GM12878 (cell line): ENCODE data around the gene TRIM71. TPM values are rescaled to one million over a fixed set of nuclear protein-coding genes. Genes with fewer than 3 reads are reported as not detected.

Source experiments
- ATAC-seq: fragments of 200-7000 bp; cut with Tn5 transposase; 3 replicates; pipeline ENCODE4 v1.9.1; 2020; ENCODE audit warnings: mild to moderate bottlenecking, moderate library complexity
- BruUV-seq: library from RNA; stranded (reverse); fragments of 400-500 nt; replicated peaks from 2 replicates; lab custom pipeline; 2021; lab: Mats Ljungman, UMichigan
- CTCF ChIA-PET: fragments of 300-600 bp; sonication (Branson Sonifier 250); formaldehyde crosslinking; extraction: SDS; loops from one replicate; lab custom pipeline; 2021; ENCODE audit warnings: inconsistent platforms; lab: Yijun Ruan, JAX
- POLR2A ChIA-PET: fragments of 350-600 bp; formaldehyde crosslinking; extraction: SDS; loops from one replicate; lab custom pipeline; 2021; ENCODE audit warnings: inconsistent platforms; lab: Charles Lee
- RAD21 ChIA-PET: fragments of 300-600 bp; sonication (Branson Sonifier 250); formaldehyde crosslinking; loops from one replicate; lab custom pipeline; 2023; ENCODE audit warnings: antibody characterized with exemption; ENCODE audit not compliant: unreplicated experiment; lab: Charles Lee
- SMC1A ChIA-PET: fragments of 300-600 bp; sonication (Branson Sonifier 250); formaldehyde crosslinking; loops from one replicate; lab custom pipeline; 2023; ENCODE audit not compliant: unreplicated experiment, uncharacterized antibody; lab: Charles Lee
- DNase-seq: peaks from one replicate; pipeline ENCODE4 v3.0.0-alpha.2; 2011; ENCODE audit warnings: low read depth, low spot score
- FAIRE-seq: peaks from 3 replicates; lab custom pipeline; 2011; peaks lifted over from hg19 to GRCh38; lab: Jason Lieb, UNC
- H2AFZ ChIP-seq: 2 replicates; pipeline ENCODE4 v1.6.0; 2011; ENCODE audit warnings: low read depth, low read length, control low read depth; ENCODE audit not compliant: control insufficient read depth
- H3K27ac ChIP-seq: 2 replicates; pipeline ENCODE4 v1.5.1; 2011; ENCODE audit warnings: control low read depth; ENCODE audit not compliant: control insufficient read depth, insufficient read depth
- H3K27me3 ChIP-seq, 2 experiments: replicated peaks in 1 of 2; 2 replicates each; pipeline versions ENCODE4 v1.6.0 to v1.6.1; 2011; ENCODE audit warnings: low read length in 1 of 2; ENCODE audit not compliant: control insufficient read depth in 2 of 2, insufficient read depth in 2 of 2
- H3K36me3 ChIP-seq, 2 experiments: 2 replicates each; pipeline ENCODE4 v1.5.1; 2011; ENCODE audit warnings: low read length in 1 of 2; ENCODE audit not compliant: control insufficient read depth in 2 of 2, insufficient read depth in 2 of 2
- H3K4me1 ChIP-seq: 2 replicates; pipeline ENCODE4 v1.6.1; 2011; ENCODE audit warnings: mild to moderate bottlenecking, low read length, moderate library complexity, mixed read lengths; ENCODE audit not compliant: control insufficient read depth, insufficient read depth
- H3K4me2 ChIP-seq: 2 replicates; pipeline ENCODE4 v1.6.0; 2011; ENCODE audit warnings: control low read depth; ENCODE audit not compliant: control insufficient read depth, insufficient read depth
- H3K4me3 ChIP-seq: fragments of 200-600 bp; sonication (generic); 2 replicates; pipeline ENCODE4 v1.5.1; 2016
- H3K79me2 ChIP-seq: 2 replicates; pipeline ENCODE4 v1.6.0; 2011; ENCODE audit warnings: low read length; ENCODE audit not compliant: control insufficient read depth, insufficient read depth
- H3K9ac ChIP-seq: 2 replicates; pipeline ENCODE4 v1.8.0; 2011; ENCODE audit warnings: low read length, control low read depth, mixed read lengths; ENCODE audit not compliant: control insufficient read depth, insufficient read depth
- H3K9me3 ChIP-seq: replicated peaks from 3 replicates; pipeline ENCODE4 v1.5.1; 2011; ENCODE audit warnings: mild to moderate bottlenecking, low read length; ENCODE audit not compliant: control insufficient read depth, insufficient read depth
- H4K20me1 ChIP-seq: 2 replicates; pipeline ENCODE4 v1.6.0; 2011; ENCODE audit not compliant: control insufficient read depth, insufficient read depth
- BCLAF1 ChIP-seq: fragments of 450-650 bp; IDR thresholded peaks from 2 replicates; pipeline ENCODE4 v1.6.1; 2017; ENCODE audit warnings: antibody characterized with exemption, mild to moderate bottlenecking, moderate library complexity
- CREM ChIP-seq: IDR thresholded peaks from 2 replicates; pipeline ENCODE4 v1.6.1; 2014; ENCODE audit warnings: antibody characterized with exemption, low read depth
- MTA2 ChIP-seq: fragments of 450-650 bp; IDR thresholded peaks from 2 replicates; pipeline ENCODE4 v1.6.1; 2016; ENCODE audit warnings: low read depth, mild to moderate bottlenecking, moderate library complexity
- NFYB ChIP-seq: IDR thresholded peaks from 2 replicates; pipeline ENCODE4 v1.6.1; 2011; ENCODE audit warnings: low read depth, mild to moderate bottlenecking, low read length, improper control_type of control experiment, moderate library complexity; ENCODE audit not compliant: insufficient read depth
- NR2C2 ChIP-seq: IDR thresholded peaks from 2 replicates; pipeline ENCODE4 v1.6.1; 2011; ENCODE audit warnings: borderline replicate concordance, low read depth; ENCODE audit not compliant: control insufficient read depth, insufficient read length
- NRF1 ChIP-seq: conservative IDR thresholded peaks from 2 replicates; pipeline ENCODE4 v1.6.1; 2011; ENCODE audit warnings: mild to moderate bottlenecking, low read depth, low read length, improper control_type of control experiment
- PAX8 ChIP-seq: fragments of 450-650 bp; IDR thresholded peaks from 2 replicates; pipeline ENCODE4 v1.6.1; 2017; ENCODE audit warnings: mild to moderate bottlenecking, moderate library complexity
- TARDBP ChIP-seq: IDR thresholded peaks from 2 replicates; pipeline ENCODE4 v1.6.1; 2016; ENCODE audit warnings: borderline replicate concordance
- ZBTB11 ChIP-seq: fragments of 450-650 bp; formaldehyde crosslinking; IDR thresholded peaks from 2 replicates; pipeline ENCODE4 v1.5.0; 2022; ENCODE audit warnings: mild to moderate bottlenecking, missing genetic modification characterization
- WGBS: methylation state at CpG from one replicate; pipeline ENCODE4 v1.1.6; 2016; ENCODE audit warnings: low lambda C conversion rate; ENCODE audit not compliant: insufficient replicate concordance, insufficient coverage; ENCODE audit errors: missing lambda C conversion rate; 5-methylcytosine and 5-hydroxymethylcytosine counted together
- in situ Hi-C: fragments of 300-500 bp; cut with MboI; formaldehyde crosslinking; loops from 9 replicates; pipeline ENCODE4 v1.14.3; 2018; ENCODE audit warnings: mixed read lengths
- intact Hi-C: fragments of 100-400 bp; cut with micrococcal nuclease; formaldehyde crosslinking; loops from one replicate; pipeline ENCODE4 v1.14.2; 2022; ENCODE audit not compliant: unreplicated experiment
- polyA plus RNA-seq, 11 experiments: library from polyadenylated mRNA; depleted of rRNA in 4 of 11; unstranded in 6 of 11; stranded (reverse) in 5 of 11; fragments of >200 nt; fragmentation: Nextera tagmentation in 4 of 11; fragmentation: Illumina TruSeq in 1 of 11; extraction: Ambion mirVana in 4 of 11; extraction: Trizol in 1 of 11; gene quantifications; 1 replicate in 1 of 11; 2 replicates in 10 of 11; pipeline versions ENCODE4 v1.2.1 to v1.2.3, GENCODE V29; 2011 to 2016; ENCODE audit warnings: inconsistent platforms in 2 of 11, missing spikeins in 2 of 11, low read depth in 1 of 11
- total RNA-seq, 4 experiments: library from RNA; depleted of rRNA in 3 of 4; stranded (reverse); fragments of >200 nt in 3 of 4; fragmentation: Illumina TruSeq in 1 of 4; extraction: Trizol in 1 of 4; gene quantifications; 2 replicates each; pipeline versions ENCODE4 v1.2.1 to v1.2.3, GENCODE V29; 2013 to 2021

The TRIM71 gene
- total and polyA plus RNA-seq, 10 of the 15 experiments (the other 5 are each of a cell fraction or from before 2014, with no cell fraction given) = 0.02 to 1.8 (median 0.16) TPM

GRCh38 chr3:32895701-32896100 lies 77.9 kb downstream of the TRIM71 start:
- ChIA-PET SMC1A (no interaction called here), CTCF (interaction anchor here (1.3 to 1.6 kb wide), 2 partner anchors 23 to 164 kb away, joined by 3 to 4 read pairs; no protein-coding TSS in a partner anchor), RAD21 (no interaction called here), POLR2A (no interaction called here)
- H2AFZ ChIP-seq = no peak overlapping the region
- no peaks in the 10 kb centered on the region for H3K27me3 ChIP-seq
- intact Hi-C loops = no loop called here
- no peaks in the 10 kb centered on the region for H4K20me1 ChIP-seq
- FAIRE-seq (no peak), ATAC-seq (no peak), DNase-seq (no peak)
- no peak for TF ChIP-seq MTA2
- no peak for TF ChIP-seq CREM
- no peak for TF ChIP-seq BCLAF1
- TF ChIP-seq NRF1 = no peak
- TF ChIP-seq PAX8 = no peak
- TF ChIP-seq ZBTB11 (CRISPR knock-in tag) = no peak
- no peak for TF ChIP-seq TARDBP
- TF ChIP-seq NR2C2 = no peak
- no peak for TF ChIP-seq NFYB
- 71% methylated on average over 2 of the region's 2 CpGs for WGBS
- no TSS peak for BruUV-seq
- H3K4me1 ChIP-seq = no peaks in the 10 kb centered on the region
- H3K36me3 ChIP-seq = no peaks in the 10 kb centered on the region
- no peak overlapping the region for H3K4me2 ChIP-seq
- in situ Hi-C loops = no loop called here
- H3K79me2 ChIP-seq = no peaks in the 10 kb centered on the region
- H3K9ac ChIP-seq = no peak overlapping the region
- no peak overlapping the region for H3K4me3 ChIP-seq
- H3K9me3 ChIP-seq = no peaks in the 10 kb centered on the region
- H3K27ac ChIP-seq = no peak overlapping the region
